GM18868 (cell line): ENCODE results near the gene SNRNP35.
A peak's percentile ranks its signal among the peaks of the same experiment; 100 is the strongest.
"Not testable (repeated sequence)": the region's sequence is repeated elsewhere in the genome, so short reads cannot be mapped to it uniquely, and the experiment has no call there.

ENCODE experiments used
- ATAC-seq: cut with Tn5 transposase; IDR thresholded peaks from one replicate; pipeline ENCODE4 v1.9.1; 2021; ENCODE audit warnings: mild to moderate bottlenecking, moderate library complexity; ENCODE audit not compliant: unreplicated experiment

The SNRNP35 gene

GRCh38 chr12:123457980-123458779 lies at the start of gene SNRNP35:
Gene SNRNP35, plus strand, starts transcription at chr12:123458139. Its CDS starts 7,402 bp downstream, at chr12:123465541.
- ATAC-seq = peak; percentile 53

GRCh38 chr12:123408619-123409018 lies 49.3 kb upstream of the SNRNP35 start:
- ATAC-seq = not testable (repeated sequence)

- not testable (repeated sequence) for ATAC-seq
These were observed 48.5 kb upstream of the SNRNP35 start for GRCh38 chr12:123409284-123410040.

- ATAC-seq = no peak
These were observed 47.9 kb upstream of the SNRNP35 start for GRCh38 chr12:123410041-123410412.

GRCh38 chr12:123421314-123421713 lies 36.6 kb upstream of the SNRNP35 start:
- no peak for ATAC-seq

GRCh38 chr12:123427036-123427769 lies 30.7 kb upstream of the SNRNP35 start:
- ATAC-seq = peak; percentile 92

GRCh38 chr12:123428591-123428990 lies 29.3 kb upstream of the SNRNP35 start:
- ATAC-seq = no peak

- not testable (repeated sequence) for ATAC-seq
These were observed 28.8 kb upstream of the SNRNP35 start for GRCh38 chr12:123429101-123429500.

GRCh38 chr12:123431951-123432817 lies 25.8 kb upstream of the SNRNP35 start:
- not testable (repeated sequence) for ATAC-seq

GRCh38 chr12:123433615-123434014 lies 24.3 kb upstream of the SNRNP35 start:
- ATAC-seq = no peak

GRCh38 chr12:123435636-123436016 lies 22.3 kb upstream of the SNRNP35 start:
- no peak for ATAC-seq

- ATAC-seq = peak; percentile 69
These were observed 21.6 kb upstream of the SNRNP35 start, which contains the start of gene RILPL2 for GRCh38 chr12:123436017-123436964. Gene RILPL2, minus strand, starts transcription at chr12:123436684. Its CDS starts 264 bp downstream, at chr12:123436420.

- peak; percentile 67 for ATAC-seq
These were observed 16.3 kb upstream of the SNRNP35 start for GRCh38 chr12:123441523-123442164.

- ATAC-seq = no peak
These were observed 15.2 kb upstream of the SNRNP35 start for GRCh38 chr12:123442774-123443173.

- no peak for ATAC-seq
These were observed 13.6 kb upstream of the SNRNP35 start for GRCh38 chr12:123444092-123445026.

- ATAC-seq = no peak
These were observed 12.3 kb upstream of the SNRNP35 start for GRCh38 chr12:123445388-123446332.
